ENCODE results near the gene SMIM20. TPM values are rescaled to one million over a fixed set of nuclear protein-coding genes. Genes with fewer than 3 reads are reported as not detected.
A peak's percentile ranks its signal among the peaks of the same experiment; 100 is the strongest.
"Not testable (repeated sequence)": the region's sequence is repeated elsewhere in the genome, so short reads cannot be mapped to it uniquely, and the experiment has no call there.

SMIM20 gene
- 10 to 100 TPM; 16.9 to 19.2 TPM for total RNA-seq
- 10 to 100 TPM; 46.8 to 78.9 TPM for polyA plus RNA-seq

DNA sequence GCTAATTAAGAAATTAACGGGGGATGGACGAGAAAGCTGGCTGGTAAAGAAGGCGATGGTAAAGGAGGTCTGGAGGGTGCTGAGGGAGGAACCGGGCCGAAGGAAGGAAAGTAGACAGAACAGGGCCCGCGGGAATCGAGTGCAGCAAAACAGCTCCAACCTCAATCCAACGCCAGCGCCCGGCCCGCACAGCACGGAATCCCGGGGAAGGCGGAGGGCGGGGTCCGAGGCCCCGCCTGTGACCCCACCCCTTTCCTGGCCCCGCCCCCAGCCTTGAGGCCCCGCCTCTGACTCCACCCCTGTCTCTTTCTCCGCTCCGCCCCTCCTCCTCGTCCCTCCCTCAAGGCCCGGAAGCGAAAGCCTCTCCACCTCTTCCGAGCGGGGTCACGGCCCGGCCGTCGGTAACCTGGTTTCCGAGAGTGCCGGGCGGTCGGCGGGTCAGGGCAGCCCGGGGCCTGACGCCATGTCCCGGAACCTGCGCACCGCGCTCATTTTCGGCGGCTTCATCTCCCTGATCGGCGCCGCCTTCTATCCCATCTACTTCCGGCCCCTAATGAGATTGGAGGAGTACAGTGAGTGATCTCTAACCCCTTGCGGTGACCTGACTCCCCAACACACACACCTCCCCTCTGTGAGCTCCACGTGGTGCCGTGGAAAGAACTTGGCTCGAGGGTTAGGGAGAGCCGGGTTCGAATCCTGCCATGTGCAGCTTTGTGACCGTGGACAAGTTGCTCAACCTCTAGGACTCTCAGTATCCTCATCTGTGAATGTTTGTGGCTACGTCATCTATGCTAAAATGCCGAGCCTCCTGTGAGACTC, at the start of gene SMIM20:
Gene SMIM20, plus strand, starts transcription at position 370 of the 819 bp plus-strand sequence. Its CDS starts 94 bp downstream, at position 464.
- peak within 1 kb of the TSS; percentile 97 to 99 (median 98) for H3K27ac Mint-ChIP-seq

DNA sequence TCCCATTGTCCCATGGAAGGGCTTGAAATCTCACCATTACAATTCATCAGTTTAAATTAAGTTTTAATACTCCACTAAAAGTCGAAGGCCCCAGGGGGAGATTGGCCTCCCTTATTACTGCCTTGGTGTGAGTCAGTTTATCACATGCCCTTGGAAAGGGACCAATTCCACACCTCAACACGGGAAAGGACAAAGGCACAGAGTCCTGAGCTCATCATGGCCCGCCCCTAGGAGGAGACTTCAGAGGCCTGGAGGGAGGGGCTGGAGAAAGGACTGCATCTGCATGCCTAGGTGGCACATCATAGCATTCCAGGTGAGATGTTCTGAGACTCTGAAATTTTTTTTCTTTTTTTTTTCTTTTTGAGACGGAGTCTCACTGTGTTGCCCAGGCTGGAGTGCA, 48.4 kb upstream of the SMIM20 start:
- H3K9me3 Mint-ChIP-seq, result no peaks in the 10 kb centered on the region
- H3K4me3 Mint-ChIP-seq, result peak overlapping the region in 6 of 8 donors; percentile 26 to 77 (median 46)
- intact Hi-C loops (cut with micrococcal nuclease), result loop anchor here (10.0 kb wide), 1 partner anchor 329 kb away; no protein-coding TSS in a partner anchor

More for the DNA sequence above, at the start of gene SMIM20:
- peaks cover 0 to 6% of the 10 kb centered on the region in 2 donors for H3K36me3 Mint-ChIP-seq
- Histone ChIP-seq H3K9me3 (ENCODE audit: control insufficient read depth in 1 of 2, low read length in 2 of 2) (no peaks in the 10 kb centered on the region), H3K36me3 (ENCODE audit: insufficient read depth, low read length) (no peaks in the 10 kb centered on the region), H3K27me3 (ENCODE audit: insufficient read depth, low read length) (no peaks in the 10 kb centered on the region), H3K4me1 (ENCODE audit: insufficient read depth, low read length) (peaks cover 18% of the 10 kb centered on the region), H3K27ac (ENCODE audit: low read depth, low read length) (peak within 1 kb of the TSS; percentile 82), H3K4me3 (ENCODE audit: low read length in 2 of 2) (peak within 1 kb of the TSS; percentile 44 to 78)
- H3K4me3 Mint-ChIP-seq, result peak within 1 kb of the TSS; percentile 92 to 98 (median 96)
- H3K27me3 Mint-ChIP-seq, result no peaks in the 10 kb centered on the region
- ChIA-PET POLR2A (ENCODE audit: partially characterized antibody) (interaction anchor here (0.7 to 6.3 kb wide), 15 partner anchors 14 to 680 kb away, joined by 3 to 56 read pairs (median 4); partner anchors contain the start of genes PI4K2B, TBC1D19 and ZCCHC4), CTCF (ENCODE audit: partially characterized antibody) (interaction anchor here (0.6 to 3.9 kb wide), 8 partner anchors 11 to 74 kb away, joined by 3 to 18 read pairs (median 5); no protein-coding TSS in a partner anchor)
- peak; percentile 90 to 93 (median 93) for DNase-seq
- peaks cover 0 to 3% (median 0%) of the 10 kb centered on the region in 8 donors for H3K9me3 Mint-ChIP-seq
- peaks cover 12 to 30% (median 20%) of the 10 kb centered on the region in 4 donors for H3K4me1 Mint-ChIP-seq
- intact Hi-C loops (cut with micrococcal nuclease), result loop anchor here (1.0 to 5.0 kb wide), 8 partner anchors 55 to 943 kb away; partner anchors contain the start of genes ANAPC4, SEPSECS, TBC1D19 and ZCCHC4

DNA sequence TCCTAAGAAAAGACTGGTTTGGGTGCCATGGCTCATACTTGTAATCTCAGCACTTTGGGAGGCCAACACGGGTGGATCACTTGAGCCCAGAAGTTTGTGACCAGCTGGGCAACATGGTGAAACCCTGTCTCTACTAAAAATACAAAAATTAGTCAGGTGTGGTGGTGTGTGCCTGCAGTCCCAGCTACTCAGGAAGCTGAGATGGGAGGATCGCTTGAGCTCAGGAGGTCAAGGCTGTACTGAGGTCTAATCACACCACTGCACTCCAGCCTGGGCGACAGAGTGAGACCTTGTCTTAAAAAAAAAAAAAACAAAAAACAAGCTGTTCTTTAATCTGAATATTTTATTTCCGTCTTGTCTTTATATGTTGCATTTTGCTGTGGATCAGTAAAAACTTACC, 47.6 kb upstream of the SMIM20 start:
- H3K27me3 ChIP-seq (ENCODE audit: insufficient read depth, low read length); H3K9me3 ChIP-seq (ENCODE audit: control insufficient read depth in 1 of 2, low read length in 2 of 2); H3K36me3 Mint-ChIP-seq; CTCF ChIA-PET (ENCODE audit: partially characterized antibody); H3K9me3 Mint-ChIP-seq; H3K27ac ChIP-seq (ENCODE audit: low read depth, low read length); DNase-seq; H3K27me3 Mint-ChIP-seq; POLR2A ChIA-PET (ENCODE audit: partially characterized antibody); H3K27ac Mint-ChIP-seq; H3K4me3 ChIP-seq (ENCODE audit: low read length in 2 of 2); H3K36me3 ChIP-seq (ENCODE audit: insufficient read depth, low read length): not testable (repeated sequence)
- intact Hi-C loops (cut with micrococcal nuclease), result loop anchor here (10.0 kb wide), 1 partner anchor 328 kb away; no protein-coding TSS in a partner anchor
- H3K4me3 Mint-ChIP-seq, result peak overlapping the region in 1 of 8 donors; percentile 22
- H3K4me1 ChIP-seq (ENCODE audit: insufficient read depth, low read length), result peaks cover 11% of the 10 kb centered on the region
- peaks cover 3 to 15% (median 7%) of the 10 kb centered on the region in 4 donors for H3K4me1 Mint-ChIP-seq

More for the DNA sequence above, 48.4 kb upstream of the SMIM20 start:
- peaks cover 19% of the 10 kb centered on the region for H3K4me1 ChIP-seq (ENCODE audit: insufficient read depth, low read length)
- CTCF ChIA-PET (ENCODE audit: partially characterized antibody), result no interaction called here
- no peak overlapping the region for H3K4me3 ChIP-seq (ENCODE audit: low read length in 2 of 2)
- DNase-seq, result no peak
- POLR2A ChIA-PET (ENCODE audit: partially characterized antibody), result interaction anchor here (1.0 kb wide), 1 partner anchor 11 kb away, joined by 4 read pairs; no protein-coding TSS in a partner anchor
- no peaks in the 10 kb centered on the region for H3K27me3 ChIP-seq (ENCODE audit: insufficient read depth, low read length)
- no peak overlapping the region for H3K27ac ChIP-seq (ENCODE audit: low read depth, low read length)
- no peaks in the 10 kb centered on the region for H3K9me3 ChIP-seq (ENCODE audit: control insufficient read depth in 1 of 2, low read length in 2 of 2)
- Mint-ChIP-seq H3K27me3 (no peaks in the 10 kb centered on the region), H3K36me3 (peaks cover 0 to 4% of the 10 kb centered on the region in 2 donors), H3K4me1 (peaks cover 9 to 23% (median 14%) of the 10 kb centered on the region in 4 donors), H3K27ac (peak overlapping the region in 2 of 7 donors; percentile 22 to 68)
- H3K36me3 ChIP-seq (ENCODE audit: insufficient read depth, low read length), result no peaks in the 10 kb centered on the region

DNA sequence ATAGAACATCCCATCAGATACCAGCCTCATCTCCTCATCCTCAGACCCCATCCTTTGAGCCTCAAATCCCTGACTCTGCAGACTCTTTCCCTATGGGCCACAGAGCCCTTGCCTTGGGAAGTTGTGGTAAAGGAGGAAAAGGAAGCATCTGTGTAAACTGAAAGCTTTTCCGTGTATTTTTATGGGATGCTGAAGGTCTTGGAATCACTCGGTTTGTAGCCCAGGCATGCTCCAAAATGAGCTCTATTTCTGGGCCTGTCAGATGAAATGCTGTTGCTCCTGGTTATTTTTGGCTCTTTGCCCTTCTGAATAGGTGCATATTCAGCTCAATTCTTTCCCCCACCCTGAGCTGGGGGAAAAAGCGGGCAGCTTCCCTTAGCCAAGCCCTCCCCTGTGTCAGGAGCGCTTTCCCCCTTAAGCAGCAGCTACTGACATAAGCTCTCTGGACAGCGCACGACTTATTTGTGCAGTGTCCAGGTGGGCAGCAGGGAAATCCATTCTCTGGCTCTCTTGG, 46.2 kb upstream of the SMIM20 start:
- H3K9me3 Mint-ChIP-seq, result no peaks in the 10 kb centered on the region
- no peaks in the 10 kb centered on the region for H3K36me3 Mint-ChIP-seq
- ChIA-PET CTCF (ENCODE audit: partially characterized antibody) (interaction anchor here (0.8 kb wide), 1 partner anchor 17 kb away, joined by 3 read pairs; no protein-coding TSS in a partner anchor), POLR2A (ENCODE audit: partially characterized antibody) (interaction anchor here (0.8 kb wide), 1 partner anchor 11 kb away, joined by 3 read pairs; no protein-coding TSS in a partner anchor)
- intact Hi-C loops (cut with micrococcal nuclease), result loop anchor here (10.0 kb wide), 1 partner anchor 327 kb away; no protein-coding TSS in a partner anchor
- Histone ChIP-seq H3K9me3 (ENCODE audit: control insufficient read depth in 1 of 2, low read length in 2 of 2) (no peaks in the 10 kb centered on the region), H3K4me3 (ENCODE audit: low read length in 2 of 2) (no peak overlapping the region), H3K36me3 (ENCODE audit: insufficient read depth, low read length) (no peaks in the 10 kb centered on the region), H3K4me1 (ENCODE audit: insufficient read depth, low read length) (peaks cover 6% of the 10 kb centered on the region), H3K27me3 (ENCODE audit: insufficient read depth, low read length) (no peaks in the 10 kb centered on the region), H3K27ac (ENCODE audit: low read depth, low read length) (no peak overlapping the region)
- peaks cover 0 to 5% (median 1%) of the 10 kb centered on the region in 4 donors for H3K4me1 Mint-ChIP-seq
- no peak overlapping the region for H3K4me3 Mint-ChIP-seq
- no peaks in the 10 kb centered on the region for H3K27me3 Mint-ChIP-seq
- DNase-seq, result no peak
- H3K27ac Mint-ChIP-seq, result peak overlapping the region in 1 of 7 donors; percentile 13

DNA sequence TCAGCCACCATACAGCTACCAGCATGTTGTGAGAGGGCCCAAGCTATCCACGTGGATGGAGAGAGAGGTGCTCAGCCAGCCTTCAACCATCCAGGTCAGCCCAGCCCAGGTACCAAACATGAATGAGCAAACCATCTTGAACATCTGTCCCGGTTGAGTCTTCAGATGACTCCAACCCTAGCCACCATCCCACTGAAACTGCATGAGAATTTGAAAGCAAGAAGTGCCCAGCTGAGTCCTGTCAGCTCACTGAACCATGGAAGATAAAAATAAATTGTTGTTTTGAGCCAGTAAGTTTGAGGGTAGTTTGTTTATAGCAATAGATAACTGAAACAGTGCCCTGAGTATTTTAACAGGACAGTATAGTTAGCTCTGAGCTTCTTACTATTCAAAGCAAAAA, 43.9 kb upstream of the SMIM20 start:
- Histone ChIP-seq H3K4me1 (ENCODE audit: insufficient read depth, low read length) (no peaks in the 10 kb centered on the region), H3K27me3 (ENCODE audit: insufficient read depth, low read length) (no peaks in the 10 kb centered on the region), H3K27ac (ENCODE audit: low read depth, low read length) (no peak overlapping the region), H3K9me3 (ENCODE audit: control insufficient read depth in 1 of 2, low read length in 2 of 2) (no peaks in the 10 kb centered on the region), H3K4me3 (ENCODE audit: low read length in 2 of 2) (no peak overlapping the region), H3K36me3 (ENCODE audit: insufficient read depth, low read length) (no peaks in the 10 kb centered on the region)
- ChIA-PET POLR2A (ENCODE audit: partially characterized antibody) (interaction anchor here (1.0 to 1.4 kb wide), 3 partner anchors 10 to 14 kb away, joined by 3 to 4 read pairs (median 3); no protein-coding TSS in a partner anchor), CTCF (ENCODE audit: partially characterized antibody) (interaction anchor here (1.5 kb wide), 1 partner anchor 10 kb away, joined by 5 read pairs; no protein-coding TSS in a partner anchor)
- H3K27me3 Mint-ChIP-seq, result no peaks in the 10 kb centered on the region
- peaks cover 0 to 1% (median under 1%) of the 10 kb centered on the region in 4 donors for H3K4me1 Mint-ChIP-seq
- no peak overlapping the region for H3K4me3 Mint-ChIP-seq
- intact Hi-C loops (cut with micrococcal nuclease), result no loop called here
- no peak for DNase-seq
- H3K36me3 Mint-ChIP-seq, result no peaks in the 10 kb centered on the region
- no peak overlapping the region for H3K27ac Mint-ChIP-seq
- H3K9me3 Mint-ChIP-seq, result no peaks in the 10 kb centered on the region

DNA sequence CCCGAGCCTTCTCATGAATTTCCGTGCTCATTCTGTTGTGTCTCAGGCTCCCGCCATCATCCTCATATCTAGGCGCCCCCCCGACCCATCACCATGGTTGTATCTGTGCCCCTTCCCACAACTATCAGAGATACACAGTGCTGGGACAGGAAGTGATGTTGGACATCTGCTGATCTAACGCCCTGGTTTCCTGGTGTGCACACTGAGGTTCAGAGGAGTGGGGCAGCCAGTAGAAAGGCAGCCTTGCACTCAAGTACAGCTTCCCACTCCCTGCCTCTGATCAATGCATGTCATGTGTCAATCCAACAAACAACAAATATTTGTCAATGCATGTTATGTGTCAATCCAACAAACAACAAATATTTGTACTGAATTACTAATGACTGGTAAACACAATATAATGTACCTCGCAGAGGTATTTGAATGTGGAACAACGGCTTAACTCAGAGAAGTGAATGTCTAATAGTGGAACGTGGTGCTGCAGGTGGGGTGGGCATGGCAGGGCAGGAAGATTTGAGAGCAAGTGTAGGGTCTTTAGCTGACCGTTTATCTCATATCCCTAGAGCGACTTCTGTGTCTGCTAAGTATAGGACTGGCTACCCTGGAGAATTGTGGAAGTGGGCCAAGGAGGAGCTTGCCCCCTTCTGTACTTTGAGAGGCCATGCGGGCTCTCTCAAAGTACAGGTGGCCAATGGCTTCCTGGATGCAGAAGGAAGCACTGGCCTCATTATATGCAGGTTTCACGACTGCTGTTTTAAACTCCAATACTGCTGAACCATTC, 41.0 kb upstream of the SMIM20 start:
- Histone ChIP-seq H3K4me1 (ENCODE audit: insufficient read depth, low read length) (no peaks in the 10 kb centered on the region), H3K27me3 (ENCODE audit: insufficient read depth, low read length) (no peaks in the 10 kb centered on the region), H3K36me3 (ENCODE audit: insufficient read depth, low read length) (no peaks in the 10 kb centered on the region), H3K27ac (ENCODE audit: low read depth, low read length) (no peak overlapping the region), H3K9me3 (ENCODE audit: control insufficient read depth in 1 of 2, low read length in 2 of 2) (no peaks in the 10 kb centered on the region), H3K4me3 (ENCODE audit: low read length in 2 of 2) (no peak overlapping the region)
- CTCF ChIA-PET (ENCODE audit: partially characterized antibody), result no interaction called here
- Mint-ChIP-seq H3K27ac (no peak overlapping the region), H3K4me1 (no peaks in the 10 kb centered on the region), H3K4me3 (no peak overlapping the region), H3K36me3 (no peaks in the 10 kb centered on the region), H3K9me3 (no peaks in the 10 kb centered on the region), H3K27me3 (no peaks in the 10 kb centered on the region)
- no peak for DNase-seq
- POLR2A ChIA-PET (ENCODE audit: partially characterized antibody), result no interaction called here
- intact Hi-C loops (cut with micrococcal nuclease), result no loop called here
